ENCODE results near the gene EBLN1.

EBLN1 gene

GRCh38 chr10:22251751-22252223, 34.0 kb upstream of the EBLN1 start:
- TF ChIP-seq Cebpa-rat (IDR thresholded peaks at IDR 0.05), result no peak
- no peaks in the 10 kb centered on the region for H3K36me3 ChIP-seq
- H3K4me3 ChIP-seq, result peak overlapping the region; percentile 27 to 76 (median 58)
- H3K27me3 ChIP-seq, result peaks cover 92 to 100% (median 98%) of the 10 kb centered on the region in 11 experiments
- peak overlapping the region; percentile 66 to 99 (median 88) for H3K4me2 ChIP-seq
- H3K4me1 ChIP-seq, result peaks cover 14 to 29% (median 18%) of the 10 kb centered on the region in 10 experiments; a peak in 19 of 20 replicates
- peaks cover 0 to 58% (median 29%) of the 10 kb centered on the region in 11 experiments; a peak in 18 of 22 replicates for H4K20me1 ChIP-seq
- no peaks in the 10 kb centered on the region for H3K9me3 ChIP-seq (replicated peaks in 1 of 11)
- H3K27ac ChIP-seq, result peak overlapping the region in 4 of 11 experiments; percentile 27 to 66 (median 63); a peak in 6 of 22 replicates
- peak overlapping the region in 5 of 11 experiments; percentile 24 to 83 (median 69); a peak in 9 of 22 replicates for H3K9ac ChIP-seq

DNA sequence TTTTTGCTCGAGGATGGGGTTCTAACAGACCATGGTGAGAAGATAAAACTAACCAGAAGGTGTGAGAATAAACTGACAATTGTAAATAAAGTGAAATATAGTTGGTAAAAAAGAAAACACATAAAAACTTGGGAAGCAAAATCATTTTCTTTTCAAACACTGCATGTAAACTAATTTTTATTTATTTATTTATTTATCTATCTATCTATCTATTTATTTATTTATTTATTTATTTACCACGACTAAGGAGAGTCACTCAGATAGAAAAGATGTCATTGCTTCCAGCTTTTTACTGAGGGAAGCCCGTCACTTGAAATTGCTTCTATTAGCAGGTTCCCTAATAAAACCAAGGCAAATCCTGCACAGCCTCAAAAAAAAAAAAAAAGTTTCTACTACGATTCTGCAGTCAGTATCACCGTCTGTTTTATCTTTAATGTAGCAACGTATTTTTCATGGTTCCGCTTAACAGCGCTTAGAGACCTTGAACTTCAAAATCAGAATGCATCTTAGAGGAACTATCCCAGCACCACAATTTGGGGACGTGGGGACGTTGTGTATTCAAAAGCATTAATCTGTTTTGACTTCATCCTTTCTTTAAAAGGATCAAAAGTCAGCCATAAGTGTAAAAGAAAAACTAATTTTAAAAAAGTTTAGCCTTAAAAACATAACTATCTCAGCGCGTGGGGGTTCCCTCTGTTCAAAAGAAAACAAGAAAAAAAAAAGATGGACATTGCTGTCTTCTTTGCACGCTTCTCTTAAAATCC, 33.3 kb upstream of the EBLN1 start:
- H3K4me3 ChIP-seq, result peak overlapping the region in 7 of 10 experiments; percentile 51 to 76 (median 63); a peak in 15 of 20 replicates

GRCh38 chr10:22247636-22248035, 29.8 kb upstream of the EBLN1 start:
- H3K9me3 ChIP-seq (replicated peaks in 1 of 11), result no peaks in the 10 kb centered on the region
- H3K4me2 ChIP-seq, result 0 out of 22 replicates have a peak overlapping the region, but pooled peaks of 1 of the 11 experiments have one; percentile 35
- no peak overlapping the region for H3K4me3 ChIP-seq
- peaks cover 0 to 24% (median 13%) of the 10 kb centered on the region in 11 experiments; a peak in 18 of 22 replicates for H4K20me1 ChIP-seq
- no peak overlapping the region for H3K27ac ChIP-seq
- peaks cover 51 to 72% (median 59%) of the 10 kb centered on the region in 11 experiments for H3K27me3 ChIP-seq
- H3K4me1 ChIP-seq, result peaks cover 10 to 23% (median 12%) of the 10 kb centered on the region in 10 experiments; a peak in 18 of 20 replicates
- H3K36me3 ChIP-seq, result no peaks in the 10 kb centered on the region
- H3K9ac ChIP-seq, result no peak overlapping the region
- TF ChIP-seq Cebpa-rat (IDR thresholded peaks at IDR 0.05), result no peak

More for the DNA sequence above, 33.3 kb upstream of the EBLN1 start:
- Histone ChIP-seq H3K9ac (peak overlapping the region in 3 of 11 experiments; percentile 69 to 83 (median 74); a peak in 5 of 22 replicates), H3K4me2 (peak overlapping the region; percentile 66 to 99 (median 88); a peak in 21 of 22 replicates), H3K4me1 (peaks cover 14 to 32% (median 18%) of the 10 kb centered on the region in 10 experiments; a peak in 19 of 20 replicates), H3K27me3 (peaks cover 85 to 96% (median 92%) of the 10 kb centered on the region in 11 experiments), H3K36me3 (no peaks in the 10 kb centered on the region), H3K9me3 (replicated peaks in 1 of 11) (no peaks in the 10 kb centered on the region), H3K27ac (no peak overlapping the region), H4K20me1 (peaks cover 0 to 51% (median 29%) of the 10 kb centered on the region in 11 experiments; a peak in 18 of 22 replicates)
- TF ChIP-seq Cebpa-rat (IDR thresholded peaks at IDR 0.05), result no peak

- H3K9me3 ChIP-seq (replicated peaks in 1 of 11), result no peaks in the 10 kb centered on the region
- no peak overlapping the region for H3K27ac ChIP-seq
- H3K4me2 ChIP-seq, result peak overlapping the region in 3 of 11 experiments; percentile 29 to 38 (median 35); a peak in 4 of 22 replicates
- H3K27me3 ChIP-seq, result peaks cover 43 to 64% (median 51%) of the 10 kb centered on the region in 11 experiments
- no peaks in the 10 kb centered on the region for H3K36me3 ChIP-seq
- H3K9ac ChIP-seq, result no peak overlapping the region
- peaks cover 3 to 15% (median 4%) of the 10 kb centered on the region in 10 experiments; a peak in 16 of 20 replicates for H3K4me1 ChIP-seq
- H3K4me3 ChIP-seq, result no peak overlapping the region
- TF ChIP-seq Cebpa-rat (IDR thresholded peaks at IDR 0.05), result no peak
- peaks cover 0 to 16% (median 6%) of the 10 kb centered on the region in 11 experiments; a peak in 15 of 22 replicates for H4K20me1 ChIP-seq
Observed at GRCh38 chr10:22246680-22247391, 29.0 kb upstream of the EBLN1 start.

DNA sequence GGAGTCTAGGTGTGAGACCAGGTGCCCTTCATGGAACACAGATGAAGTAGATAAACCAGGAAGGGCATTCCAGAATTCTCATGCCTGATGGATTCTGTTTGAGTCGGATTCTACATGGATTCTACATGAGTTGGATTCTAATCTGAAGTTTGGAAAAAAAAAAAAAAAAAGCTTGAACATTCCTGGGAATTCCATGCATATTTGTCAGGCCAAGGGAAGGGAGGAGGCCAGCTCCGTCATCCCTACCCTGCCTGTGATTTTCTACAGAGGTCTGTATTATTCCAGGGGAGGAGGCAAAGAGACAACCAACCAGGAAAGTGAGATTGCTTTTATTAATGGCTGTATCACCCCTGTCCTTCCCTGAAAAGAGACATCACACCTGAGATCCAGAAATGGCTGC, 27.8 kb upstream of the EBLN1 start:
- no peak overlapping the region for H3K4me2 ChIP-seq
- H3K9ac ChIP-seq, result no peak overlapping the region
- no peak for TF ChIP-seq Cebpa-rat (IDR thresholded peaks at IDR 0.05)
- peaks cover 30 to 51% (median 38%) of the 10 kb centered on the region in 11 experiments for H3K27me3 ChIP-seq
- H3K27ac ChIP-seq, result no peak overlapping the region
- no peak overlapping the region for H3K4me3 ChIP-seq
- peaks cover 0 to 5% (median 0%) of the 10 kb centered on the region in 11 experiments; a peak in 5 of 22 replicates for H3K9me3 ChIP-seq (replicated peaks in 1 of 11)
- H3K4me1 ChIP-seq, result peaks cover 0 to 12% (median 0%) of the 10 kb centered on the region in 10 experiments; a peak in 4 of 20 replicates
- peaks cover 0 to 3% (median 0%) of the 10 kb centered on the region in 11 experiments; a peak in 3 of 22 replicates for H4K20me1 ChIP-seq
- no peaks in the 10 kb centered on the region for H3K36me3 ChIP-seq

- H3K4me2 ChIP-seq, result no peak overlapping the region
- peaks cover 0 to 5% (median 0%) of the 10 kb centered on the region in 11 experiments; a peak in 5 of 22 replicates for H3K9me3 ChIP-seq (replicated peaks in 1 of 11)
- H3K4me3 ChIP-seq, result no peak overlapping the region
- H3K9ac ChIP-seq, result no peak overlapping the region
- TF ChIP-seq Cebpa-rat (IDR thresholded peaks at IDR 0.05), result no peak
- H3K36me3 ChIP-seq, result no peaks in the 10 kb centered on the region
- no peaks in the 10 kb centered on the region for H4K20me1 ChIP-seq
- no peak overlapping the region for H3K27ac ChIP-seq
- peaks cover 23 to 49% (median 34%) of the 10 kb centered on the region in 11 experiments for H3K27me3 ChIP-seq
- peaks cover 0 to 12% (median 0%) of the 10 kb centered on the region in 10 experiments; a peak in 4 of 20 replicates for H3K4me1 ChIP-seq
Observed at GRCh38 chr10:22244855-22245254, 27.0 kb upstream of the EBLN1 start.

DNA sequence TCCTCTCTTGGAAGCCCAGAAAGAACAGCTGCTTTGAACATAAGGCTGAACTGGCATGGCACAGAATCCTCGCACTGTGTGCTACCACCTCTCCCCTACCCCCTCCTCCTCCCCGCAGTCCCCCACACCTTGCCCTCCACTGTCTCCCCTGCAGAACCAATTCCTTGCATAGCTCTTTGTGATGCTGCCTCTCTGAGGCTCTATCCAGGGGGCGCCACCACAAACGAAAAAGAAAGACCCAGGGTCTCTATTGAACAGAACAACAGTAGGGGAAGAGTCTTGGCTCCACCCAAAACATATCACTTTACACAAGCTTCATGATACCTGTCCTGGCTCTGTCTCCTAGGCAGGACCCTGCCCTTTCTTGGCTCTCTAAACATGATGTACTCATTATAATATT, 26.2 kb upstream of the EBLN1 start:
- Histone ChIP-seq H3K9ac (no peak overlapping the region), H3K4me2 (no peak overlapping the region), H3K27me3 (peaks cover 15 to 49% (median 33%) of the 10 kb centered on the region in 11 experiments; a peak in 18 of 22 replicates), H3K4me3 (no peak overlapping the region), H3K27ac (no peak overlapping the region), H3K9me3 (replicated peaks in 1 of 11) (peaks cover 0 to 5% (median 0%) of the 10 kb centered on the region in 11 experiments; a peak in 5 of 22 replicates), H3K36me3 (no peaks in the 10 kb centered on the region), H4K20me1 (no peaks in the 10 kb centered on the region), H3K4me1 (peaks cover 0 to 12% (median 0%) of the 10 kb centered on the region in 10 experiments; a peak in 4 of 20 replicates)
- TF ChIP-seq Cebpa-rat (IDR thresholded peaks at IDR 0.05), result no peak

GRCh38 chr10:22243321-22243720, 25.5 kb upstream of the EBLN1 start:
- Histone ChIP-seq H3K9me3 (replicated peaks in 1 of 11) (peaks cover 0 to 5% (median 0%) of the 10 kb centered on the region in 11 experiments; a peak in 5 of 22 replicates), H3K4me1 (peaks cover 0 to 12% (median 0%) of the 10 kb centered on the region in 10 experiments; a peak in 4 of 20 replicates), H3K27me3 (peaks cover 10 to 49% (median 35%) of the 10 kb centered on the region in 11 experiments; a peak in 18 of 22 replicates), H3K36me3 (no peaks in the 10 kb centered on the region), H4K20me1 (no peaks in the 10 kb centered on the region), H3K27ac (no peak overlapping the region), H3K9ac (no peak overlapping the region), H3K4me2 (no peak overlapping the region), H3K4me3 (no peak overlapping the region)
- TF ChIP-seq Cebpa-rat (IDR thresholded peaks at IDR 0.05), result no peak
